DMS53 treated with DMSO at 0.1 percent for 48 hours (cell line): ENCODE results near the gene SLC35F1.

ENCODE experiments used
- DNase-seq: peaks from one replicate; lab custom pipeline; 2025; ENCODE audit not compliant: unreplicated experiment; lab: John Stamatoyannopoulos, UW

Gene SLC35F1

GRCh38 chr6:118306392-118307238, 399.6 kb downstream of the SLC35F1 start:
- DNase-seq: no peak

DNA sequence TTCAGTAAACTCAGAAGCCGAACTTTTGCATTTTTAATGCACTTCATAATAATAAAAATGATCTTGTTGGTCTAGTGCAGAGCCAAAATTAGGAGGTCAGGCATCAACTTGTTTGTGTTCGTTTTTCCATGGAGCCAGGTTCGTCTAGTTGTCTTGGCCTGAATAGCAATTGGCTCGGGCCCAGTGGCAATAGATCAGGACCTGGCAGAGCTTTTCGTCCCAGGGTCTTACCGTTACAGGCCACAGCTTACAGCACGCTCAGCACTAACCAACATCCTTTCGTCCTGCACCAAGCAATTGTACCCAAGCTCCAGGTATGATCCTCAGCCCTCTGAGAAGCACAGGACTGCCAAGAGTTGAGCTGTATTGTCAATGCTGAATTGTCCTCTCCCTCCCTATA, 400.5 kb downstream of the SLC35F1 start:
- no peak for DNase-seq

DNA sequence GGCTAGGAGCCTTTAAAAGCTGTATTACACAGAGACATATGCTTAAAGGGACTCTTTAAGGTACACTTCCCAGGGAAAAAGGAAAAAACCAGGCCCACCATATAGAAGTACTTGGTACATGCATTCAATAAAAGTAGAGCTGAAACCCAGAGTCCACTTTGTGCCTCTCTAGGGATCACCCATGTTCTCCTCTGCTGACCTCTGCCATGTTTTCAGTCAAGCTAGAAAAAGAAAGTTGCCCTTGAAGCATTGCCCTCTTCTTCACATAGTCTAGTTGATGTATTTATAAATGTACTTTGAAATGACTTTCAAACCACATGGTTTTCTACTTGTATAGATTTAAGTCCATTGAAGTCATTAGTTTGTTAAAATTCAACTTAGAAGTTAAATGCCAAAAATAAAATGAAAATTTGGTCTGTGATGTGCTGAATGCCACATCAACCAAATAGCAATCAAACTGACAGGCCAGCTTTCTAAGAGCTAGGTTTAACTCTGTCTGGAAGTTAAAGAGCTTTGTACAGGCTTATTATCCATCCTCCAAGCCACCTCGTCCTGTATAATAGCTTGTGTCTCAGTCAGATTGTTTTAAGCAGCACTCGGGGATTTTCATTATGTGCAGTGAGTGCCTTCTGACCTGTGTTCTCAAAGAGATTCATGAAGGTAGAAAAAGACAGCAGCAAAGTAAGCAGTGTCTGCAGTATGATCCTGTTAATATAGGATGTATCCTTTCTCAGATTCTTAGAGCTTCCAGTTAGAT, 402.5 kb downstream of the SLC35F1 start:
- no peak for DNase-seq

DNA sequence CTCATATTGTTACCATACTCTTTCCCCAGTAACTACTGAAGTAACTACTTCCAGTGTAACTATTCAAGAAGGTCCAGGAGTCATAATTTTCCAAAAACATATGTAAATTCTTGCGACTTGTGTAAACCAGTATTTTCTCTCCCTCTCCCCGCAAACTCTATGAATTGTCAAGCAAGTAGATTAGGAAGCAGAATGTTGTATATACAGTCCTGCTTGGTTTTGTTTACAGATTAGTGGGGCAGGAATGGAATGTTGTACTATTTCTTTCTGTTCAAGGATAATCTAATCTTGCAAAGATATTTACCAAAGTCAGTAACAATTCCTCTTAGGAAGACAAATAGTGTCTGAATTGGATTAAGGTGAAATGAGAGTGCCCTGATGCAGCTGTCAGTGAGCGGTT, 406.1 kb downstream of the SLC35F1 start:
- DNase-seq: no peak

DNA sequence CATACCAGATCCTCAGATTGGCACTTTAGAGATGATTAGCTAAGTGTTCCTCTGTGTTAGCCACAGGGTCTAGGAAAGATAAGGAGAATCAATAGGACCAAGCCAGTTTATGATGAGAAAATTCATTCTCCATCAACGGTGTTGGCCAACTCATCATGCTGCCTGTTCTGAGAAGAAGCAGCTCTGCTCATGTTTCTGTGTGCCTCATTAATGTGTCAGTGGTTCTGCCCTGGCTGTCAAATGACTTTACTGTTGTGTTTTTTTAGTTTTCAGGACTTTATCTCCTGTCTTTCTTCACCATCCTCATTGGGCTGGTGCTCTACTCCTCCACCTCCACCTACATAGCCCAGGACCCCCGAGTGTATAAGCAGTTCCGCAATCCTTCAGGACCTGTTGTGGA, 406.7 kb downstream of the SLC35F1 start:
- no peak for DNase-seq

DNA sequence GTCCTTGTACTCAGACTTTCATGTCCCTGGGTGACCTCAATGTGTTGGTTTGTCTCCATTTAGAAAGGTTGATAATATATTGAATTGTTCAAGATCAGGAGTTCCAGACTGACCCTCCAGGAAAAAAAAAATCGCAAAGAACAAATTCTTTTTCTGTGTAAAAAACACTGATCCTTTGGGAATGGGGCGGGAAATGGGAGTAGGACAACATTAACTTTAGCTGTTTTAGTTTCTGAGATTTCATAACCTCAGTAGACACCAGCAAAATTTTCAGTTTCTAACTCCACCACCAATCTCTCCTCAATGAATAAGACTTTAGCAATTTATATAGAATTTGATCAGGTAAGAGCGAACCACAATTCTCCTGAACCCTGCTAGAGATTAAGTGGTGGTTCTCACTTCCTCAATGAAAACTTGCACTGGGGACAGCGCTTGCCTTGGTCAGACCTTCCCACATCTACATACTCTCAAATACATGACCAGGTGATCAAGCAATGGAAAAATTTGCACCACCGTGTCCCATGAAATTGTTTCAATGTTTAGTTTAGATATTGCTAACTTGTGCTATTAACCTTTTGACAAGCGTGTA, 409.8 kb downstream of the SLC35F1 start:
- DNase-seq: no peak

GRCh38 chr6:118317581-118318563, 410.8 kb downstream of the SLC35F1 start:
- no peak for DNase-seq

DNA sequence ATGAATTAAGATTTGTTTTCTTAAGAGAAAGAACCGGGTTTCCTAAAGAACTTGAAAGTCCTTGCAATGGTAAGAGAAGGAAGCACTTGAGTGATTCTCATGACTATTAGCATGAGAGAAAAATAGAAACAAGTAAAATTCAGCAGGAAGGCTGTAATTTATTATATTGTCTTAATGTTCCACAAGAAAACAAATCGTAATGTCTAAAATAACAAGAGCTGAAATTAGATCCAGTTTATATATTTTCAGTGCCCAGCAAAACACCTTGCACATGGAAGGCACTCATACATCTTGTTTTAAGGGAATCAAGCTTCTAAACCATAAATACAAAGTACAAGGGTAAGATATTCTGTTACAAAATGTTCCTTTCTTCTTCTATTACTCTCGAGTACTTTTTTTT, 411.6 kb downstream of the SLC35F1 start:
- DNase-seq: no peak

DNA sequence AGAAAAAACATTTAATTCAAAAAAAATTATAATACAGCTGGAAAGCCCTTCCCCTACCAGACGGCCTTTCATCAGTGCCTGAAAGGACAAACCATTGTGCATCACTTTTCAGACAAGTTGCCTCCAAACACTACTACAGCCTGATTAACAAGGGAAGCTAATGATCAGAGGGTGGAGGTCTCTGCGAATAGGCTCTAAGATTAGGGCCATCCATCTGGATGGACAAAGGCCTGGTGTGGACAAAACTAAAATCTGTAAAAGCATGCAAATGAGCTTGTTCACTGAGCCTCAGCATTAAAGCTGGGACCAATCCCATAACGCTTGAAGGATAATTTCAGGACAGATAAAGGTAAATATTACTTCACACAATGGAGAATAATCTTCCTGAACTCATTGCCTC, 412.4 kb downstream of the SLC35F1 start:
- DNase-seq: no peak

DNA sequence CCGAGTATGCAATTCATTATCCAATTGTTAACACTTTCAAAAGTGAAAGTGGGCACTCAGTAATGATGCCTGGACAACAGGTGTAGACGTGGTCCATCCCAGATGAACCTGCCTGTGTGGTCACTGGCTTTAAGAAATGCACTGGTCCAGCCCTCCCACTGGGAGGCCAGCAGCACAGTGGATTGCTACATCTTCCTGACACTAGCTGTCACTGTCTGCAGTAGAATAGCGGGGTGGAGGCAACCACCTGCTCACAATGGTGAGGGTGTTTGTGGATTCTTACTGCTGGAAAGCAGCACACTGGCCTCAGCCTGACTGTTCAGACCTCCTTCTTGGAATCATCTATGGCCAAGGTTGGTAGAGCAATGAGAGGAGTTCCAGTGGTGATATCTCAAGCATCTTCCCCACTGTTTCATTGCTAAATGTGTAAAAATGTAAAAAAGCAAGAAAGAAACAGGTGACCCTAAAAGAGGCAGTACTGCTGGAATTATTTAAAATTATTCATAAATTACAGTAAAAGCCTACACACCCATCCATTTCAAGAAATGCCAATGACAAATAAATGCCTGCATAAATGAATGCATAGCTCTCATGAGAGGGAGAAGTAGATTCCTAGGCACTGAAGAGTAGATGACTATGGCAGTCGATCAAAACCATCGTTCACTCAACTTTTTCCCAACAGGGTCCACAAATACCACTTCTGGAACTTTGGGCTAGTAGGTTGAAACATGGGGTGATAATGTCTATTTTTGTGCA, 413.0 kb downstream of the SLC35F1 start:
- DNase-seq: peak; percentile 27

GRCh38 chr6:118320652-118321051, 413.6 kb downstream of the SLC35F1 start:
- no peak for DNase-seq

GRCh38 chr6:118324116-118324515, 417.1 kb downstream of the SLC35F1 start:
- no peak for DNase-seq

- DNase-seq: no peak
These were observed 418.3 kb downstream of the SLC35F1 start for GRCh38 chr6:118325220-118325860.

- DNase-seq: no peak
These were observed 419.6 kb downstream of the SLC35F1 start for GRCh38 chr6:118326712-118327111.

DNA sequence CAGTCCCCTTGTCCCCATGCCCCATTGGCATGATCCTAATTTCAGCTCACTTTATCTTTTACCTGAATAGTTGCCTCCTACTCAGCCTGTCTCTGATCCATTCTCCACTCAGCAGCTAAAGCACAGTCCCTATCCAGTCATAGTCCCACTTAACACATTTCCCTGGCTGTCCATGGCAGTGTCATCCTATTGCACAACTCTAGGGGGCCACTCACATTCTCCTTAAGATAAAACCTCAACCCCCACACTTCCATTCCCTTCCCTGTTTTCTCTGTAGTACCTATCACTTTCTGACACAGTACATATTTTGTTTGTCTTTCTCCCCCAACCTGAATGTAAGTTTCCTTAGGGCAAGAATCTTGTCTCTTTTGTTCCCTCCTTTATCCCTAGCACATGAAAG, 420.2 kb downstream of the SLC35F1 start:
- no peak for DNase-seq

GRCh38 chr6:118333772-118334171, 426.7 kb downstream of the SLC35F1 start:
- no peak for DNase-seq

GRCh38 chr6:118334634-118335033, 427.6 kb downstream of the SLC35F1 start:
- DNase-seq: no peak

DNA sequence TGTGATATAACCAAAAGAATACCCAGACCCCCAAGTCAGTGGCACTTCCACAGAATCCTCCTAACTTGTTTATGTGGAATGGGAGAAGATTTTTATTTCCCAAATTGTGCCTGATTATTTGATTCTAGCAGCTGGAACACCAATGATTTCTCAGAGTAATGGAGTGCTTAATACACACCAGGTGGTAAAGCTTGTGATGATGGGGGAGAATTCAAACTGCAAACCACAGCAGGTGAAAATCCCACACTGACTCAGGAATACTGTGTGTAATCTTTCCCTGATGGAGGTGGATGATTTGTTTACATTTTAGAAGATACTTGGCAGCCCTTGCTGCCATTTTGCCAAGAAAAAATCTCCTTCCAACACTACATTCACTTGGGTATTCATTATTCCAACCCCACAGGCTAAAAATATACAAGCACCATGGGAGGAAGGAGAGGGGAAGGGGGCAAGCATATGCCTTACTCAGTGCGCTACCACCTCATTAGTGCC, 428.3 kb downstream of the SLC35F1 start:
- no peak for DNase-seq

DNA sequence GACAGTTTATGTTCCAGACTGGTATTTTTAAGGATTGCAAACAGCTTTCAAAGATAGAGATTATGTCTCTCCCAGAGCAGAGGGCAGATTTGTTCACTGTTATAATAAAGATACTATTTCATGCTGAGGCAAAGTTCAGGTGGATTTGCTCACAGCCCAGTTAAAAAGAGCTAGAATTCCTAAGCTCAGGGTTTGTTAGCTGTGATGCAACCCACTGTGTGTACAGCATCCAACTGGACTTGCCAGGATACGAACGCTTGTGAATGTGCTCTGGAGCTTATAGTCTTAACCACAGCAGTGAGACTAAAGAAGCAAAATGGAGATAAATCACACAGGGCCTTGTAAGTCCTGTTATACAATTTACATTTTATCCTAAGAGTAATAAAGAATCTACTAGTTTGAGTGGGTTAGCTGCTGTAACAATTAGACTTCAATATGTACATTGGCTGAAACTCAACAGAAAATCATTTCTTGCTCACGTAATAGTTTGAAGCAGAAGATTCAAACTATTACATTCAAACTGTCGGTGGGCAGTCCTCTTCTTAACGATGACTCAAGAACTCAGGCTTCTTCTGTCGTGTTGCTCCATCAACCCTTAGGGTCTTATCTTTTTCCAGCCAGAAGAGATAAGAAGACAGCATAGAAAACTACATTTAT, 437.1 kb downstream of the SLC35F1 start:
- DNase-seq: no peak
